CD4-positive, alpha-beta T cell treated with Interleukin-6 for 4 hours (primary cell): ENCODE results near the gene CD72.
"Not testable (repeated sequence)": the region's sequence is repeated elsewhere in the genome, so short reads cannot be mapped to it uniquely, and the experiment has no call there.

Experiments used
- DNase-seq: peaks from one replicate; pipeline ENCODE4 v3.0.0-alpha.2; 2020; ENCODE audit warnings: mixed read lengths

The CD72 gene

GRCh38 chr9:35615981-35616680 lies 2.1 kb downstream of the CD72 start:
- no peak for DNase-seq

- no peak for DNase-seq
Measured at GRCh38 chr9:35612843-35613242, 5.4 kb downstream of the CD72 start.

GRCh38 chr9:35612066-35612465 lies 6.1 kb downstream of the CD72 start:
- not testable (repeated sequence) for DNase-seq

DNA sequence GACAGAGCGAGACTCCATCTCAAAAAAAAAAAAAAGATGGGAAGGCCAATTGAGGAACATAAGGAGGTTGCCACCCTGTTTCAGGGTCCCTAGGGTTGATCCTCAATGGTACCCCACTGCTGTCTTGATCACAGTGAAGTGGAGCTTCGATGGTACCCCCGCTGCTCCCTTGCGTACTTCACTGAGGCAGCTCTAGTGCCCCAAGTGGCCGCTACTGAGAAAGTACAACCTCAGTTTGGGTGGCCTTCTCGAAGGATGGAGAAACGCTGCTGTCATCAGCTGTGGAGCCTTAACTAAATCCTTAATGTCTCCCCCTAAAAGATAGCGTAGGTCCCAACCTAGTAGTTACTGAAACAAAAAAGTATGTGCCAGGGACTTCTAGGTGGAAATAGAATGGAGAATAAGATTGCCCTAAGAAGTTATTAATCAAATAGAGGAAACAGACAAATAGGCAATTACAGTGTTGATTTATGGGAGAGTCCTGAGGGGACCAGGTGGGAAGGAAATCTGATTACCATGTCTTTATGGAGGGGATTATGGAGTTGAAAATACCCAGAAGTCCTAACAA lies 6.9 kb downstream of the CD72 start:
- peak; percentile 71 for DNase-seq

- no peak for DNase-seq
Measured at GRCh38 chr9:35609820-35610163, 8.4 kb downstream of the CD72 start.

DNA sequence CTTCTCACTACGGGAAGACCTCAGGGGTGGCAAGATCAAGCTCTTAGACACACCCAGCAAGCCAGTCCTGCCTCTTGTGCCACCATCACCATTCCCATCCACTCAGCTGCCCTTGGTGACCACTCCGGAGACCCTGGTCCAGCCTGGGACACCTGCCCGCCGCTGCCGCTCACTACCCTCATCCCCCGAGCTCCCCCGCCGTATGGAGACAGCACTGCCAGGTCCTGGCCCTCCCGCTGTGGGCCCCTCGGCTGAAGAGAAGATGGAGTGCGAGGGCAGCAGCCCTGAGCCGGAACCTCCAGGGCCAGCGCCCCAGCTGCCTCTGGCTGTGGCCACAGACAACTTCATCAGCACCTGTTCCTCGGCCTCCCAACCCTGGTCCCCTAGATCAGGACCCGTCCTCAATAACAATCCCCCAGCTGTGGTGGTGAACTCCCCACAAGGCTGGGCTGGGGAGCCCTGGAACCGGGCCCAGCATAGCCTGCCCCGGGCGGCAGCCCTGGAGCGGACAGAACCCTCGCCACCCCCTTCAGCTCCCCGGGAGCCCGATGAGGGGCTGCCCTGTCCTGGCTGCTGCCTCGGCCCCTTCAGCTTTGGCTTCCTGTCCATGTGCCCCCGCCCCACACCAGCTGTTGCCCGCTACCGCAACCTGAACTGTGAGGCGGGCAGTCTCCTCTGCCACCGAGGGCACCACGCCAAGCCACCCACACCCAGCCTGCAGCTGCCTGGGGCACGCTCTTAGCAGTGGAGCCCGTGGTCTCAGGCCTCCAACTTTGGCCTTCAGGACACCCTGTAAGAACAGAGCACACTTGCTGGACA lies 9.0 kb downstream of the CD72 start:
- DNase-seq: no peak

DNA sequence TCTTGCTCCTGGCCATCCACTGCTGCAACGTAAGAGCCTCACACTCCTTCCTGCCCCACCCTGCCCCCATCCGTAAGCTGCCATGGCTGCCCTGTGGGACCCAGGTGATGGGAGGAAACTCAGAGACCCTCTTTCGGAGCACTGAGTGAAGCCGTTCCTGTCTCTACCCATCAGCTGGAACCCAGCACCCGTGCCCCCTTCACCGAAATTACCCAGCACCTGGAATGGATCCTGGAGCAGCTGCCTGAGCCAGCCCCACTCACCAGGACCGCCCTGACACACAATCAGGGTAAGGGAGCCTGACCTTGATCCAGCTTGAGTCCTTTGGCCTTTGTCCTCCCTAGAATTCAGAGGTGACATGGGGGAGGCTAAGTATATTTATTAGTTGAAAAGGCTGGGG lies 10.0 kb downstream of the CD72 start:
- no peak for DNase-seq

GRCh38 chr9:35606726-35607125 lies 11.5 kb downstream of the CD72 start:
- DNase-seq: no peak

DNA sequence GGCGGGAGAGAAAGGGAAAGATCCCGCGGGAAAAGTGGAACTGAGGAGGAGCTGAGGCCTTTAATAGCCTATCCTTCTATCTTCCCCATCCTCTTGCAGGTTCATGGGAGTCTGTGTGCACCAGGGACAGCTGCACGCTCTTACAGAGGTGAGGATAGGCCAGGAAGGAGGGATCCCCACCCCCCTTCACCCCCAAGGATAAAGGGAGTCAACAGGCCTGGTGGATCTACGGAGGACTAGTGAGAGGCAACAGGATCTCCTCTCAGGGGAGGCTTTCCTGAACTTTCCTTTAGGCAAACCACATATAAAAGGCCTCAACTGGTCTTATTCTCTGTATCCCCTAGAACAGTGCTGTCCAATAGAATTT lies 12.1 kb downstream of the CD72 start:
- no peak for DNase-seq

DNA sequence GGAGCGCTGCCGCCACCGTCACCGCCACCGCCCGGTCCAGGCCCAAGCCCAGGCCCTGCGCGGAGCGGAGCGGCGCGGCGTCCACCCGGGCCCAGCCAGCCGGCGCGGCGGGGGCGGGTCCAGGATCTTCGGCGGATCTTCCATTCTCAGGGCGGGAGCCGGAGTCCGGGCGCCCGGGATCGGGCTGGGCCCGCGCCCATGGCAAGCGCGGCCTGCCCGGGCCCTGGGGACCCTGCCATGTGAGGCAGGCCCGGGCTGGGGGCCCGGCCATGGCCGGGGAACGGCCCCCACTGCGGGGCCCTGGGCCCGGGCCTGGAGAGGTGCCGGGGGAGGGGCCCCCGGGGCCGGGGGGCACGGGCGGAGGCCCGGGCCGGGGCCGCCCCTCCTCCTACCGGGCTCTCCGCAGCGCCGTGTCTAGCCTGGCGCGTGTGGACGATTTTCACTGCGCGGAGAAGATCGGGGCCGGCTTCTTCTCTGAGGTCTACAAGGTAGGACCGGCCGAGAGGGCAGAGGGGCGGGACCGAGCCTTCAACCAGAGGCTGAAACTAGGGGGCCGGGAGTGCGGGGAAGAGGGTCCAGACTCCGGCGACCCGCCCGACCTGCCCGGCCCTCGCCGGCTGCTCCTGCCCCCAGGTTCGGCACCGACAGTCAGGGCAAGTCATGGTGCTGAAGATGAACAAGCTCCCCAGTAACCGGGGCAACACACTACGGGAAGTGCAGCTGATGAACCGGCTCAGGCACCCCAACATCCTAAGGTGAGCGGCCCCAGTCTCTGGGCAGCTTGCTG lies 12.7 kb downstream of the CD72 start:
- peak; percentile 46 for DNase-seq

DNA sequence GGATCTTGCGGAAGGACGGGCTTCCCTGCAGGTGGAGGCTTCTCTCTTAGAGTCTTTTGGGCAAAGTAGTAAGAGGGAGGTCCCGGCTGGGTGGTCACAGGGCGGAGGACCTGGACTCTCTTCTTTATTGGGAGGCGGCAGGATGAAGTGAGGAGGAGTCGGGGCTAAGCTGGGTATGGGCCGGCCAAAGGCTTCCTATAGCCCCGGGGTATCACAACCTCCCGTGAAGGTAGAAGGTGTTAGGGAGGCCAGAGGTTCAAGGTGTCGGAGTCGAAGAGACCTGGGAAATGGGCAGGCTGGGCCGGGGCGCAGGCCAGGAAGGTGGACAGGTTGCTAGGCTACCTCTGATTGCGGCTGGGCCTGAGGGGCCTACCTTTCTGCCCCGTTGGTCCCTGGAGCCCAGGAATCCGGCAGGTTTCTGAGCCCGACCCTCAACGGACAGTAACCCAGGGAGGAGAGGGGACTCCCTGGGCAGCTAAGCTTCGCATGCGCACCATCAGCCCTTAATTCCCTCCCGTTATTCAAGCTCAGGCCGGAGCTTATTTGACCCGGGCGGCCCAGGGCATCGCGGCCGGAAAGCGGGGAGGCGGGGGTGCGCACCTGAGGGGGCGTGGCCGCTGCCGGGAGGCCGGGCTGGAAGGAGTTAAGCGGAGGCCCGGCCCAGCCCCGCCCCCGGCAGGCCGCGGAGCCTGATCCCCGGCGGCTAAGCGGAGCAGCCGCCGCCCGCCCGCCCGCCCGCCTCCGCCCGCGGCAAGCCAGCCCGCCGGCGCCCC lies 13.4 kb downstream of the CD72 start, which contains the start of gene TESK1:
TSS of gene TESK1 (plus strand) at position 685 of the 773 bp plus-strand sequence. CDS start 358 bp downstream, outside the sequence.
- peak; percentile 91 for DNase-seq

- peak; percentile 100 for DNase-seq
Measured at GRCh38 chr9:35603986-35604577, 14.1 kb downstream of the CD72 start.

GRCh38 chr9:35603506-35603985 lies 14.7 kb downstream of the CD72 start:
- DNase-seq: peak; percentile 50

- DNase-seq: no peak
Measured at GRCh38 chr9:35599763-35600604, 18.2 kb downstream of the CD72 start.

DNA sequence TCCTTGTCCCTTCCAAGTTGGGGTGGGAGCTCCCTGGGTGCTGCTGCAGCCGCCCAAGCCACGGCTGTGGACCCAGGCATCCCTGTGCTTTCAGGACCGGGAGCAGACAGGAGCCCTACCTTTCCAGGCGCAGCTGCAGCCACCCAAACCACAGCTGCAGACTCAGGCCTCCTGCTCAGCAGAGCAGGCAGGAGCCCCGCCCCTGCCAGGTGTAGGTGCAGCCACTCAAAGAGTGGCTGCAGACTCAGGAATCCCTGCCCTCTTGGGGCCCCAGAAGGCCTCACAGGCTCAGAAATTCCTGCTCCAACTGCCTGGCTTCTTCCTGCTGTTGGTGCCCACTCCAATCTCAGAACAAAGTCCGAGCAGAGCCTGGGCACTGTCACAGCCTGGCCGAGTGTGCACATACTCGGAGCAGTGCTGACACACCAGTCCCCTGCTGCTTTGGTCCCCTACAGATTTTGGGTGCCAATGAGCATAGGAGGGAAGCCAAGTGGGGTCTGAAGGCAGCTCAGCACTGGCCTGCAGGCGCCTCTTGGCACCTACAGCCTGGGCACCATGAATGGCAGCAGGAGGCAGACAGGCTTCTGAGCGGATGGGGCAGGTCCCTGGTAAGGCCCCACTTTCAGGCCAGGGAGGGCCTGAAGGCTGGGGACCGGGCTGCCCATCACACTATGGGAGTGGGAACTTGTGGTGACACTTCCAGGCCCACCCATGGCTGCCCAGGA lies 19.2 kb downstream of the CD72 start:
- DNase-seq: no peak

DNA sequence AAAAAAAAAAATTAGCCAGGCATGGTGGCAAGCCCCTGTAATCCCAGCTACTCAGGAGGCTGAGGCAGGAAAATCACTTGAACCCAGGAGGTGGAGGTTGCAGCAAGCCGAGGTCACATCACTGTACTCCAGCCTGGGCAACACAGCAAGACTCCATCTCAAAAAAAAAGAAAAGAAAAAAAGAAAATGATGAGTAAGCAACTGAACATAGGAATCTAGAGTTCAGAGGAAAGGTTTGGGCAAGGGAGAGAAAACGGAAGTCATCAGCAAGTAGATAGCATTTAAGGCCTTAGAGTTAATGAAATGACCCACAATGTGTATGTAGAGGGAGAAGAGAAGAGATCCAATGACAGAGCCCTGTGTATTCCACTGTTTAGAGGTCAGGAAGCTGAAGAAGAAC lies 21.3 kb downstream of the CD72 start:
- DNase-seq: not testable (repeated sequence)

DNA sequence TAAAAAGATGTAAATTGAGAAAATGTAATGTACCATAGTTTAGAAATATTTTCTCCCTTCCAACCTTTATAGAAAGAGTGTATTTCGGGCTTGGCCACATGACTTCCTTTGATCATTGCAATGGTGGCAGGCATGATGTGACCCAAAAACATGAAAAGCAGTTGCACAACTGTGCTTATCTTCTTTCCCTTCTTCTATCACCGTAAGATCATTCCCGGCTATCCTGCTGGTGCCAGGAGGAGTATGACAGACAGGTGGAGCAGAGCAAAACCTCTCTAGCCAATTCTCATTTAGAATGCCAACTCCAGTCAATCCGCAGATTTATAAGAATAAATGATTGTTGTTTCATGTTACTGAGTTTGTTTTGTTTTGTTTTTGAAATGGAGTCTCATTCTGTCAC lies 23.7 kb downstream of the CD72 start:
- no peak for DNase-seq

DNA sequence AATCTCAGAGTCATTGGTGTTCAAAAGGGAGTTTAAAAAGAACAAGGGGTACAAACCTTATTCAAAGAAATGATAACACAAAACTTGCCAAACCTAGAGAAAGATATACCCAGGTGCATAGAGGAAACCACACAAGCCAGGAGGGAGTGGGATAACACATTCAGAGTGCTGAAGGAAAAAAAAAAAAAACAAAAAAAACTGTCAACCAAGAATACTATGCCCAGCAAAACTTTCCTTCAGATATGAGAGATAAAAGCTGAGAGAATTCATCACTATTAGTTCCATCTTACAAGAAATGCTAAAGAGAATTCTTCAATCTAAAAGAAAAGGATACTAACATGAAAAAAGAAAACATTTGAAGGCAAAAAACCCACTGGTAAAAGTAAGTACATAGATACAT lies 24.6 kb downstream of the CD72 start:
- DNase-seq: no peak

- DNase-seq: not testable (repeated sequence)
Measured at GRCh38 chr9:35588506-35588905, 29.7 kb downstream of the CD72 start.

DNA sequence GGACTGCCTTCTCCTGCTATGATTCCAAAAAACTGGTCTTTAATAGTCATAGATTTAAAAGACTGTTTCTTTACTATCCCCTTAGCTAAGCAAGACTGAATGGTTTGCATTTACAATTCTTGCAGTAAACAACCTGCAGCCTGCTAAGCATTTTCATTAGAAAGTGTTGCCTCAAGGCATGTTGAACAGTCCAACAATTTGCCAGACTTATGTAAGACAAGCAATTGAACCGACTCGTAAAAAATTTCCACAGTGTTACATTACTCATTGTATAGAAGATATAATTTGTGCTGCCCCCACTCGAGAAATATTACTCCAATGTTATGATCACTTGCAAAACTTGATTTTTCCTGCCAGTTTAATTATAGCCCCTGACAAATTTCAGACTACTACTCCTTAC lies 33.5 kb downstream of the CD72 start:
- not testable (repeated sequence) for DNase-seq
